Stimulated activated CD8-positive, alpha-beta memory T cell treated with anti-CD3 and anti-CD28 coated beads, Interleukin-7, amount 100 ng/mL, for 4 hours (primary cell): ENCODE measurements around the gene ADAMTS19.
"Not testable (repeated sequence)": the region's sequence is repeated elsewhere in the genome, so short reads cannot be mapped to it uniquely, and the experiment has no call there.

ENCODE experiments used
- DNase-seq, 2 donors: peaks; one replicate each; pipeline ENCODE4 v3.0.0-alpha.2; 2020; ENCODE audit warnings: low read depth in 2 of 2

ADAMTS19 gene, protein sequence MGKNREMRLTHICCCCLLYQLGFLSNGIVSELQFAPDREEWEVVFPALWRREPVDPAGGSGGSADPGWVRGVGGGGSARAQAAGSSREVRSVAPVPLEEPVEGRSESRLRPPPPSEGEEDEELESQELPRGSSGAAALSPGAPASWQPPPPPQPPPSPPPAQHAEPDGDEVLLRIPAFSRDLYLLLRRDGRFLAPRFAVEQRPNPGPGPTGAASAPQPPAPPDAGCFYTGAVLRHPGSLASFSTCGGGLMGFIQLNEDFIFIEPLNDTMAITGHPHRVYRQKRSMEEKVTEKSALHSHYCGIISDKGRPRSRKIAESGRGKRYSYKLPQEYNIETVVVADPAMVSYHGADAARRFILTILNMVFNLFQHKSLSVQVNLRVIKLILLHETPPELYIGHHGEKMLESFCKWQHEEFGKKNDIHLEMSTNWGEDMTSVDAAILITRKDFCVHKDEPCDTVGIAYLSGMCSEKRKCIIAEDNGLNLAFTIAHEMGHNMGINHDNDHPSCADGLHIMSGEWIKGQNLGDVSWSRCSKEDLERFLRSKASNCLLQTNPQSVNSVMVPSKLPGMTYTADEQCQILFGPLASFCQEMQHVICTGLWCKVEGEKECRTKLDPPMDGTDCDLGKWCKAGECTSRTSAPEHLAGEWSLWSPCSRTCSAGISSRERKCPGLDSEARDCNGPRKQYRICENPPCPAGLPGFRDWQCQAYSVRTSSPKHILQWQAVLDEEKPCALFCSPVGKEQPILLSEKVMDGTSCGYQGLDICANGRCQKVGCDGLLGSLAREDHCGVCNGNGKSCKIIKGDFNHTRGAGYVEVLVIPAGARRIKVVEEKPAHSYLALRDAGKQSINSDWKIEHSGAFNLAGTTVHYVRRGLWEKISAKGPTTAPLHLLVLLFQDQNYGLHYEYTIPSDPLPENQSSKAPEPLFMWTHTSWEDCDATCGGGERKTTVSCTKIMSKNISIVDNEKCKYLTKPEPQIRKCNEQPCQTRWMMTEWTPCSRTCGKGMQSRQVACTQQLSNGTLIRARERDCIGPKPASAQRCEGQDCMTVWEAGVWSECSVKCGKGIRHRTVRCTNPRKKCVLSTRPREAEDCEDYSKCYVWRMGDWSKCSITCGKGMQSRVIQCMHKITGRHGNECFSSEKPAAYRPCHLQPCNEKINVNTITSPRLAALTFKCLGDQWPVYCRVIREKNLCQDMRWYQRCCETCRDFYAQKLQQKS

DNA sequence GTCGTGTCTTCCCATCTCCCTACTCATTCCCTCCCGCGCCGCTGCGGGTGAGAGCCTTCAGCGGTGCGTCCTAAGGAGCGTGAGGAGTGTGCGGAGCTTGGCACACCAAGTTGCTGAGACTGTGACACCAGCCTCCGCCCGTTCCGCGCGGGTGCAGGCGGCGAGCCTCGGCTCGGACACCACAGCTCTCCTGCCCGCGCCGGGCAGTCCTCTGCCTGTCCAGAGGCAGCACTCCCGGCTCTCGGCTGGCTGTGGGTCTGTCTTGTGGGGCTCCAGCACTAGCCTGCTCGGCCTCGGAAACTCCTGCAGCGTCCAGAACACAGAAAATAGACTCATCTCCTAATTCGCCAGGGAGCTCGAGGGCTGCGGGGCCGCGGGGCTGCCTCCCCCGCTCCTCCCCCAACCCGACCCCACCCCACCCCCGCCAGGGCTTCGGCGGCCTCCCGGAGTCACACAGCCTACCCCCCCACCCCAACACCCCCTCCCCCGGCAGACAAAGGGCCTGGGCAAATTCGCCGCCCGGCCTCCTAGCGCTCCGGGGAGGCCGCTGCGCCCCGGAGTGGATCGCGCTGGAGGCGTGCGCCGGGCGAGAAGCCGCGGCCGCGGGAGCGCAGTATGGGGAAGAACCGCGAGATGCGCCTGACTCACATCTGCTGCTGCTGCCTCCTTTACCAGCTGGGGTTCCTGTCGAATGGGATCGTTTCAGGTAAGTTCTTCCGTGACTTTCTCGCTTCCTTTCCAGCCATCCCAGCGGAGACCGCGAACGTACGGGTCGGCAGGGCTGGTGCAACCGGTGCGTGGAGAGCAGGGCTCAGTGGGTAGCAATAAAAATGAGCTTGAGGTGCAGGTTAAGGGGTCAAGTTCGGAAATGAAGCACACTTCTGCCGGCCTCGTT, at the start of gene ADAMTS19:
TSS of gene ADAMTS19 (plus strand) at position 522 of the 895 bp plus-strand sequence. CDS start at position 616, 94 bp downstream.
- DNase-seq, result no peak

DNA sequence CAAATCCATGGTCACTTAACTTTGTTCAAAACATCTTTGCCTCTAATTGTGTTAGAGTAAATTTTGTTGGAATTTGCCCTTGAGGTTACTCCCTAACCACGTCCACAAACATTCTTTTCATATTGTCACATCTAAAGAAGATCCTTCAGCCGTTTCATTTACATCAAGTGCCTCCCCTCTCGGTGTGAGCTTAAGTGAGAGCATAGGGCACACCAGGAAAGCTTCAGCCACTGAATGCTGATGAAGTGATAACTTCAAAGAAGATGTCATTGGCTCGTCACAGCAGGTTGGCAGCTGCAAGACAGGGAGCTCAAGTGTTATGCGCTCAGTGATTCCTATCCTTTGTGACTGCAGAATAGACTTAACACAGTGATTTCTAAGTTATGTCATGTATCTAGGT, 49.6 kb upstream of the ADAMTS19 start:
- DNase-seq, result no peak

DNA sequence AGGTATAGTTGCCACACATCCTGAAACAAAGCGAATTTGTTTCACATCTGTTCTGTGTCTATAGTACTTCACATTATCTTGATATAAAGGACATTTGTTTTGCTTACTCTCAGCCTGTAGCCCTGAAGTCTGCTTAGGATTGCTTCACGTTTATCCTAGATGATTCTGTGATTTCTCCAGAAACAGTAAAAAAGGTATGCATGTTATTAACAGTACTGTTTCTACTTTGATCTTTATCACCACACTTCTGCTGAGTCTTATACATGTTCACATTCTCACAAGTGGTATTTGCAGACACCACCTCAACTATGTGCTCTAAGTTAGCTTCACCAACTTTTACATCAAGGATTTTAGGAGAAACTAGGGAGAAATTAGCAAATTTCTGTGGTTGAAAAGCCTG, 47.4 kb upstream of the ADAMTS19 start:
- DNase-seq, result no peak

DNA sequence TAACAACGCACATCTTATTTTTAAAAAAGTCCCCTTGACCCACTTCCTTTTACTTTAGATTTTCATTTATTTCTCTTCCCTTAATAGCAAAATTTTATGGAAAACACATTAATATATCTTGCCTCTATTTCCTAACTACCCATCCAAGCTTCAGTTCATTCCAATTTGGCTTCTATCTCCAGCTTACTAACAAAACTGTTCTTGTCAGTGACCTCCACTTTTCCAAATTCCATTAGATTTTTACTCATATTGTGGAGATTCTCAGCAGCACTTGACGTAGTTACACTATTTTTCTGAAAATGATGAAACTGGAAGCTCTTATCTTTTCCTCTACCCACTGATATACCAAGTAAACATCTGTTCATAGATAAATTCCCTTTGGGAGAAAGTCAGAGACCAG, 46.5 kb upstream of the ADAMTS19 start:
- DNase-seq, result no peak

DNA sequence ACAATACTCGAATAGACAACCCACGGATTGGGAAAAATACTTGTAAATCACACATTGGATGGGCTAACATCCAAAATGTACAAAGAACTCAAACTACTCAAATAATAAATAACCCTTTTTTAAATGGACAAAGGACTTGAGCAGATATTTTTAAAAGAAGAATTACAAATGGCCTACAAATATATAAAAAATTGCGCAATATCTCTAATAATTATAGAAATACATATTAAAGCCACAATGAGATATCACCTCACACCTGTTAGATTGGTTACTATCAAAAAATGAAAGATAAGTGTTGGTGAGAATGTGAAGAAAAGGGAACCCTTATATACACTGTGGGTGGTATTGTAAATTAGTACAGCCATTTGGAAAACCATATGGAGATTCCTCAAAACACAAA, 40.8 kb upstream of the ADAMTS19 start:
- no peak for DNase-seq

DNA sequence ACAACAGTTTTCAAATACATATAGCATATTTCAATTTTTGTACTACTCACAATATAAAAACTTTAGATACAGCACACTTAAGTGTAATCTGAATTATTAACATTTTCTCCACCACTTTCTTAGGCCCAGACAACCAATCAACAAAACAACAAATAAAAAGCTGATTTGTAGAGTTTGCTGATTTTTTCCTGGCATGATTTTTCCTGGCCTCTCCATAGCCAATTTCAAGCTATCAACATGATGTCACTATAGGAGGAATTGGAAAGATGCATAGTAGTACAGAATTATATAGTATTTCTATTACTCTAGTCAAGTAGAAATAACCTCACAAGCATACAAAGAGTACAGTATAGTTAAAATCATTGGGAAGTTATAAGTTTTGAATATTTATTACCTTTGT, 35.1 kb upstream of the ADAMTS19 start:
- no peak for DNase-seq

DNA sequence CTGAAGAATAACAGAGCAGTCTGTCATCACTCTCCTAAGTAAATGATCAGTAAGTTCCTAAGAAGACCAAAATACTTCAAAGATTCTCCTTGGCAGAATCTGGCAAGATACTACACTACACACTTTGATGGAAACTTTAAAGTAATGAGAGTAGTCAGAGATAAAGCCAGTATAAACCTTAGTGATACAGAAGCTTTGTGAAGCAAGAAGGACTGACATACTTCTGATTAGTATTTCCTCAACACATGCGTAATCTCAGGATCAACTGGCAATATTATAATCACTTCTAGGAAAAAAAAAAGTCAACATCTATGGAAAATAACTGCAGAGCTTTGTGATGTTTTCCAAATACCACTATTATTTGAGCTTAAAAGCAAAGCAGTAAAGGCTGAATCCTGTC, 34.0 kb upstream of the ADAMTS19 start:
- no peak for DNase-seq

DNA sequence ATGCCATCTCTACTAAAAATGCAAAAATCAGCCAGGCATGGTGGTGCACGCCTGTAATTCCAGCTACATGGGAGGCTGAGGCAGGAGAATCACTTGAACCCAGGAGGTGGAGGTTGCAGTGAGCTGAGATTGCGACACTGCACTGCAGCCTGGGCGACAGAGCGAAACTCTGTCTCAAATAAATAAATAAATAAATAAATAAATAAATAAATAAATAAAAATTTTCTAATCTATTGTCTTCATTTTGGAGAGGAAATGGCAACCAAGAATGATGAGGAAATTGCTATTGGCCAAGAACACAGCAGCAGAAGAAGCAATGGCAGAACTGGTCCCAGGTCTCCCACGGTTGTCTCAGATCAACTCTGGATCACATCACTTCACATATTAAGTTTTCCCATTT, 31.5 kb upstream of the ADAMTS19 start:
- DNase-seq, result not testable (repeated sequence)

DNA sequence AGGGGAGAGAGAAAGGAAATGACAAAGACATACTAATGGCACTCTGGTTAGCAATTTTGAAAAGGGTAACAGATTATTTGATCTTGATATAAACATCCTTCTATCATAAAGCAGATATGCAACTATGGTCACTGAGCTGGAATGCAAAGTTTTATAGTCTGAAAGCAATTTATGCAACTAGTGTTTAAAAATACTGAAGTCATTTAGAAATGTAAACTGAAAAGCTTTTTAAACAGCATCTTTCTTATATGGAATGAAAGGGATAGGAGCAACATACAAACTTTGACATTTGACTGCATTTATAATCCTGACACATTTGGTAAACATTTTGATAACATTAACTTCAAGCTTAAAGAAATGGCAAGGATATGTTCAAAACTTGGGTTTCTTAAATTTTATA, 28.7 kb upstream of the ADAMTS19 start:
- DNase-seq, result no peak

DNA sequence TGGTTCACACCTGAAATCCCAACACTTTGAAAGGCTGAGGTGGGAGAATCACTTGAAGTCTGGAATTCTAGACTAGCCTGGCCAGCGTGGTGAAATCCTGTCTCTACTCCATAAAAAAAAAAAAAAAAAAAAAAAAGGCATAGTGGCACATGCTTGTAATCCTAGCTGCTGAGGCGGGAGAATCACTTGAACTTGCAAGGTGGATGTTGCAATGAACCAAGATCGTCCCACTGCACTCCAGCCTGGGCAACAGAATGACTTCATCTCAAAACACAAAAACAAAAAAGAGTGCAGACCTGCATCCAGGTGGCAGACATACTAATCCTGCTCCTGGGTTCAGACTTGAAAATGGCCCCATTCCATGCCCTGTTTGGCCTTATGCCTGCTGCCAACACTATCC, 21.8 kb upstream of the ADAMTS19 start:
- DNase-seq, result no peak

DNA sequence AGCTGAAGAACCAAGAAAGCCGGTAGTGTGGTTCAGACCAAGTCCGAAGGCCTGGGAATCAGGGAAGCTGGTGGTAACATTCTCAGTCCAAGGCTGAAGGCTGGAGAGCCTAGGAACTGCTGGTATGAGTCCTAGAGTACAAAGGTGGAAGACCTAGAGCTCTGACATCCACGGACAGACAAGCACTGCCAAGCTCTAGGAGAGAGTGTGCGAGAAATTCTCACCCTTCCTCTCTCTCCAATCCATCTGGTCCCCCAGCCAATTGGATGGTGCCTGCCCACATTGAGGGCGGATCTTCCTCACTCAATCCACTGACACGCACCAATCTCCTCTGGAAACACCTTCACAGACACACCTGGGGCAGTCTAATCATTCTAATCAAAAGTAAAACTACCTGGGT, 19.7 kb upstream of the ADAMTS19 start:
- DNase-seq, result no peak

DNA sequence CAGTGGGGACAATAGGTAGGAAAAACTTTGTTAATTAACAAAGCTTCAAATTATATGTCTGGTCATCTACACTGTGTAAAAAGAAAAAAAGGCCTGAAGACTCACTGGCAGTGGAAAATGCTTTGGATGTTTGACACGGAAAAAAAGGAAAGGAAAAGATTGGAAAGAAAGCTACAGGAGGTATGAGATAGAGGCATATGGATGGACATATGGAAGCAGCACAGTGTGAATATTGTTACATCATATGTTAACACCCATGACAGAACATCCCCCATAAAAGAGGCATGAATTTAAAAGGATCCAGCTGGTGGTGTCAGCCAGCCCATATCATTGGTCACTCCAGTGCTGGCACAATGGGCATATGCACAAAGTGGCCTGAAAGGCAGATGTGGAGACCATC, 19.0 kb upstream of the ADAMTS19 start:
- no peak for DNase-seq

DNA sequence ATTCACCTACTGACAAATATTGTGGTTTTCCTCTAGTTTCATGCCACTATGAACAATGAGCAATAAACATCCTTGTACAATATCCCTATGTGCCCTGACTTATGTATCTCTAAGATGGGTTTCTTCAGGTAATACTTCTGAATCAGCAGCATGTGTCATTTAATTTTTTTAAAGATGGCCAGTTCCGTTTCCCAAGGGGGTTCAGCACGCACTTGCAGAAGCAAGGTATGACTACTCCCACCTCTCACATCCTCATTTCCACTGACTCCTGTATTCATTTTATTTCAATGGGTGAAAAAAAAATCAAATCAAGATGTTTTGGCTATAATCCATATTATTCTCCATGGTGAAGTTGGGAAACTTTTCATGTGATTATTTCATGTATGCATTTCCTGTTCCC, 14.7 kb upstream of the ADAMTS19 start:
- DNase-seq, result no peak

DNA sequence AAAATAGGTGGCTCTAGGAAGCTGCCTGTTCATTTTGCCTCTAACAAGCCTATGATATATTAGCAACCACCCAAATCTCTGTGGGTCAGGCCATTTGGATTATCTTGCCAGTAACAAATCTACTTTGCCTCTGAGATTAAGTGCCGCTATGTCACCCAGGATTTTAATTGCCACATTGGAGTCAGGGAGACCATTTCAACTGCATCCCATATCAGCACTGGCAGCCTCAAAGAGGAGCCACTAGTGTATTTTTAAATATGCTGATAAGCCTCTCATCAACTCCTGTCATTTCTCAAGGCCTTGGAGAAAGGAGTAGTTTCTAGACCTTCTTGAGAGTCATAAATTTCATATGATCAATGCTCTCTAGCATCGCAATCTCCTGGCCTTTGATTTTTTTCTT, 12.1 kb upstream of the ADAMTS19 start:
- DNase-seq, result no peak

DNA sequence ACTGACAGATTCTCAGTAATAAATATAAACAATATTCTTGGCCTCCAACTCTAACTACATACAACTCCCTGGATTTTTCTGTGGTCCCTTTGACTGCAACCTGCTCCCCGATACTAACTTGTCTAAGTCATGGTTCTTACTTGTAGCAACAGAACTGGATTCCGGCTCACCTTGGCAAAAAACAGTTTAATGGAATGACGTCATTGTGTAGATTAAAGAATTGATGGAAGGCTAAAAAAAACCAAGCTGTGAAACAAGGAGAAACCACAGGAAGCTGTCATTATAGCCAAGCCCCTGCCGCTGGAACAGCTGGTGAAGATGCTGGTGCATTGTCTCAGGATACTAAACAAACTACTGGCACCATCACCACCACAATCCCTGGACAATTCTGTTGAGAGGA, 11.4 kb upstream of the ADAMTS19 start:
- no peak for DNase-seq

DNA sequence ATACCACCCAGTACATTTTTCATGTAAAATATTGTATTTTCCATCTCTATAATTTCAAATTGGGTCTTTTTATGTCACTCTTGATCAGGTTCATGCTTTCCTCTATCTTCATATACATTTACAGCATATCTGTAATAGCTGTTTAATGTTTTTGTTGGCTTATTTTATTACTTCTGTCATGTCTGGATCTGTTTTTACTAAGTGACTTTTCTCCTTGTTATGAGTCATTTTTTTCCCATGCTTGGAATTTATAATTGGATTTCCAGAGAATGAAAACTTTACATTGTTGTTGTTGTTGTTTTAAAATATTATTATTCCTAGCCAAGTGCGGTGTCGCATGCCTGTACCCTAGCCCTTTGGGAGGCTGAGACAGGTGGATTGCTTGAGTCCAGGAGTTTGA, 5.6 kb upstream of the ADAMTS19 start:
- DNase-seq, result no peak

DNA sequence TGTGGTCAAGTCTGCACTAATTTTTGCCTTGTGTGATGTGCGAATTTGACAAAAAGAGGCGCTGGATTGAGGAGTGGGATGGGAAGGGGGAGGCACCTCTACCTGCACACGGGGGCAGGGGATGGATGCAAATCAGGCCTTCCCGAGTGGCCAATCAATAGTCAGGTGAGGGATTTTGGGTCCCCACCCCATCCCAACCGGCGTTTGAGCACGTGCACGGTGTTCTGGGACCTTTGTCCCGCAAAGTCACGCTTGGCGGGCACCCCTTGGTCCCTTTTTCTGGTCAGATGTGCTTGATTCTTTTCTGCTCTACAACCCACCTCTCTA, 685 bp upstream of the ADAMTS19 start:
- DNase-seq, result no peak

DNA sequence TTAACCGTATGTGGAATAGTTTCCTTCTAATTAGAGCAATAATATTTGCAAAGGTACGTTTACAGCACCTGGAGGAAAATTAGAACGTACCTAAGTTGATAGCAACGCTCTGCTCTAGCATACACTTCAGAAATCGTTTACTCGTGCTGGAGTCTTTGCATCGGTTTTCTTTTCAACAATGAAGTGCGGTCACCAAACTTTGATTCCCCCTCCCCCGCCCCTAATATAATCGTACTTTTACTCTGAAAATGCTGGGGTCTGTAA, 506 bp downstream of the ADAMTS19 start:
- no peak for DNase-seq

DNA sequence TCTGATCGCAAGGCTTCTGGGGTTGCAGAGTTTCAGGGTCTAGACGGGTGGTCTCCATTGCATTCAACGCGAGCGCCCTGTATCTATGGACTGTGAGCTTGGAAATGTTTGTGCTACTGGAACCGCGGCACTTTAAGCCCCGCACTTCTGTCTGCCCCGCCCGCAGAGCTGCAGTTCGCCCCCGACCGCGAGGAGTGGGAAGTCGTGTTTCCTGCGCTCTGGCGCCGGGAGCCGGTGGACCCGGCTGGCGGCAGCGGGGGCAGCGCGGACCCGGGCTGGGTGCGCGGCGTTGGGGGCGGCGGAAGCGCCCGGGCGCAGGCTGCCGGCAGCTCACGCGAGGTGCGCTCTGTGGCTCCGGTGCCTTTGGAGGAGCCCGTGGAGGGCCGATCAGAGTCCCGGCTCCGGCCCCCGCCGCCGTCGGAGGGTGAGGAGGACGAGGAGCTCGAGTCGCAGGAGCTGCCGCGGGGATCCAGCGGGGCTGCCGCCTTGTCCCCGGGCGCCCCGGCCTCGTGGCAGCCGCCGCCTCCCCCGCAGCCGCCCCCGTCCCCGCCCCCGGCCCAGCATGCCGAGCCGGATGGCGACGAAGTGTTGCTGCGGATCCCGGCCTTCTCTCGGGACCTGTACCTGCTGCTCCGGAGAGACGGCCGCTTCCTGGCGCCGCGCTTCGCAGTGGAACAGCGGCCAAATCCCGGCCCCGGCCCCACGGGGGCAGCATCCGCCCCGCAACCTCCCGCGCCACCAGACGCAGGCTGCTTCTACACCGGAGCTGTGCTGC, 1.0 kb downstream of the ADAMTS19 start:
- DNase-seq, result no peak

DNA sequence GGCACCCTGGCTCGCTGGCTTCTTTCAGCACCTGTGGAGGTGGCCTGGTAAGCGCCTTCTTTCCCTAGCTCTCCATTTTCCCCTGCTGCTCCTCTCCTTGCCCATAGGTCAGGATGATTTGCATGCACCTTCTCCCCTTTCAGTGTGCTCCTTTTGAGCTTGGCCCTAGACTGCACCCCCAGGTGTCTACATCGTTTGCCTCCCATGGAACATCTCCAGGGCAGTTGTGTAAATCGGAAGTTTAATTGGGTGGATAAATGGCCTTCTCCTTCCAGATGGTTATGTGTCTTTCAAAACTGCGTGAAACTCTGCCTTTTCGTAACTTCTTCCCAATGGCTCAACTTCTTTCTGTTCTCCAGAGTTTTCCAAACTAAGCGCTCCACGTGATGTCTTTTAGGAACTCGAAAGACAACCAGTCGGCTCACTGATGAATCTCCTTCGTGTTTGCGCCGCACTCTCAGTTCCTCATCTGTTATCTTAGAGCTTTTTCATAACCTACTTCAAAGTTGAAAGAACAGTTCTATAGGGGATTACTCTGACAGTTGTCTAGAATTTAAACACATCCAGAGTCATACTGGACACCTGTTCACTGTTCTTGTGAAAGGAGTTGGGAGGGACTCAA, 1.7 kb downstream of the ADAMTS19 start:
- DNase-seq, result no peak
